Occipital lobe (tissue), 2 donors: ENCODE results near the gene PCDH7. TPM values are rescaled to one million over a fixed set of nuclear protein-coding genes. Genes with fewer than 3 reads are reported as not detected.
A peak's percentile ranks its signal among the peaks of the same experiment; 100 is the strongest.

Experiments
- DNase-seq: peaks from one replicate; lab custom pipeline; 2025; lab: John Stamatoyannopoulos, UW
- total RNA-seq: library from RNA; depleted of rRNA; stranded (reverse); fragments of >200 nt; gene quantifications from one replicate; pipeline ENCODE4 v1.2.3, GENCODE V29; 2014

Gene PCDH7, protein sequence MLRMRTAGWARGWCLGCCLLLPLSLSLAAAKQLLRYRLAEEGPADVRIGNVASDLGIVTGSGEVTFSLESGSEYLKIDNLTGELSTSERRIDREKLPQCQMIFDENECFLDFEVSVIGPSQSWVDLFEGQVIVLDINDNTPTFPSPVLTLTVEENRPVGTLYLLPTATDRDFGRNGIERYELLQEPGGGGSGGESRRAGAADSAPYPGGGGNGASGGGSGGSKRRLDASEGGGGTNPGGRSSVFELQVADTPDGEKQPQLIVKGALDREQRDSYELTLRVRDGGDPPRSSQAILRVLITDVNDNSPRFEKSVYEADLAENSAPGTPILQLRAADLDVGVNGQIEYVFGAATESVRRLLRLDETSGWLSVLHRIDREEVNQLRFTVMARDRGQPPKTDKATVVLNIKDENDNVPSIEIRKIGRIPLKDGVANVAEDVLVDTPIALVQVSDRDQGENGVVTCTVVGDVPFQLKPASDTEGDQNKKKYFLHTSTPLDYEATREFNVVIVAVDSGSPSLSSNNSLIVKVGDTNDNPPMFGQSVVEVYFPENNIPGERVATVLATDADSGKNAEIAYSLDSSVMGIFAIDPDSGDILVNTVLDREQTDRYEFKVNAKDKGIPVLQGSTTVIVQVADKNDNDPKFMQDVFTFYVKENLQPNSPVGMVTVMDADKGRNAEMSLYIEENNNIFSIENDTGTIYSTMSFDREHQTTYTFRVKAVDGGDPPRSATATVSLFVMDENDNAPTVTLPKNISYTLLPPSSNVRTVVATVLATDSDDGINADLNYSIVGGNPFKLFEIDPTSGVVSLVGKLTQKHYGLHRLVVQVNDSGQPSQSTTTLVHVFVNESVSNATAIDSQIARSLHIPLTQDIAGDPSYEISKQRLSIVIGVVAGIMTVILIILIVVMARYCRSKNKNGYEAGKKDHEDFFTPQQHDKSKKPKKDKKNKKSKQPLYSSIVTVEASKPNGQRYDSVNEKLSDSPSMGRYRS (N-terminal part only)
- total RNA-seq = 115 TPM

DNA sequence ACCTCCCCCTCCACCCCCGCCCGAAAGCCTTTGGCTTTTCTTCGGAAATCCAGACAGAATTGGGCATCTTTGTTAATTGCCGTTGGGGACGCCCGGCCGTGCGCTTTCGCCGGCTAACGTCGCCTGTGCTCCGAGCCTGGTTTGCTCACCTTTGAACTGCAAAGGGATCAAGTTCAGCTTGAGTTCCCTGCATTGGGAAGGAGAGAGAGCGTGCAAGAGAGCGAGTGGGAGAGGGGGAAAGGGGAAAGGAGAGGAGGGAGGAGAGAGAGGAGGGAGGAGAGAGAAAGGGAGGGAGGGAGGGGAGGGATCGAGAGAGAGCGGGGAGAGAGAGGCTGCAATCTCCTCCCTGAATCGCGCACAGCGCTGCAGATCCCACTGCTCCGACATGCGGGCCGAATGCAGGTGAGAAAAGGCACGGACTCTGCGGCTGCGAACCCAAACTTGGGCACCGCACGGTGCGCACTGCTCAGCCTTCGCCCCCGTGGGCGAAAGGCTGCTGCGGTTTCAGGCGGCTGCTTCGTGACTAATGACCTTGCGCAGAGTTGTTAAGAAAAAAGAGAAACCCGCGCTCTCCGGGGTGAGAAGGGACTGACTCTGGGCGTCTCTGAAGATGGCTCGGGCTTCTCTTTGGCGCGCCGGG, at the start of gene PCDH7:
PCDH7 (plus strand) TSS at position 349 of the 640 bp plus-strand sequence. CDS start 1,054 bp downstream, outside the sequence.
- DNase-seq = peak; percentile 51

- DNase-seq = no peak
These were observed 48.2 kb upstream of the PCDH7 start for GRCh38 chr4:30671926-30672448.

- DNase-seq = no peak
These were observed 24.0 kb upstream of the PCDH7 start for GRCh38 chr4:30696191-30696590.

DNA sequence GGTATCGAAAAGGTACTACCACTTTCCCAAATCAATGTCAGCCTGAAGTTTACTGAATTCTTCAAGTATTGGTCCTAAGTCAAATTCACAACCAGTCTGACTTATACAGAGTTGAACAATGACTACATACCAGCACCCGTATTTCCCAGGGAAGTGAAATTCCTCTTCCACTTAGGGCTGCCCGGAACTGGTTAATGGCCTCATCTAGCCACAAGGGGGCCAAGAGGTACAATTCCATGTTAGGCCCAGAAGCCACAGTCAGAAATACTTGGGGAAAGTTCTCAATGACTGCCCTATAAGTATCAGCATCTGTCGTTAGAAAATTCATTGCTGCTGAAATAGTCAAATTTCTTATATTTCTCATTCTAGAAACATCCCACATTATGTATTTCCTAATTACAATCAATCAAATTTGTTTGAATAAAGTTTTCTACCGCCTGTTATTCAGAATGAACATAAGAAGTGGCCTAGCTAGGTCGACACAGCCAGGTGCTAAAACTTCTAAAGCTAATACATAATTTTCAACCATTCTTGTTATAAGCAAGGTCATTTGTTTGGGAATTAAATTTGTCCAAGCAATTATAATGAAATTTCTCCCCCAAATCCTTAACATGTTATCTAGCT, 5.6 kb upstream of the PCDH7 start:
- DNase-seq = no peak

DNA sequence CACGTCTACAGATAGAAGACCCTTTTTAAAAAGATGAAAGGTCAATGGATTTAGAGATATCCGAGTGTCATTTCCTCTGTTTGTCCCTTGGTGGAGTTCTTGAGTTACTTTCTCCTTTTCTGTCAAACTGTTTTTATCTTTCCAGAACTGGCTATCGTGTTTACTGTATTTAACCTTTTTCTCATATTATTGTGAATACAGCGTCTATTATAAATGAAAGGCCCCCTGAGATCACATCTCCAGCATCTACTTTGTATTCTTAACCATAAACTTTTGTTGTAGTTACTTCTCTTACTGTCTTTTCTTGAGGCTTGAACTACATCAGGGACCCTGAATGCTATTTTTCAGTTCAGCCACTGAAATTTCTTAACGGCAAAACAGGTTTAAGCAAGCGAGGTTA, 4.0 kb upstream of the PCDH7 start:
- no peak for DNase-seq

GRCh38 chr4:30716681-30717207, 3.4 kb upstream of the PCDH7 start:
- DNase-seq = no peak

- peak; percentile 78 for DNase-seq
These were observed 2.8 kb upstream of the PCDH7 start for GRCh38 chr4:30717208-30718020.

- DNase-seq = peak; percentile 66
These were observed 2.1 kb upstream of the PCDH7 start for GRCh38 chr4:30718021-30718542.

DNA sequence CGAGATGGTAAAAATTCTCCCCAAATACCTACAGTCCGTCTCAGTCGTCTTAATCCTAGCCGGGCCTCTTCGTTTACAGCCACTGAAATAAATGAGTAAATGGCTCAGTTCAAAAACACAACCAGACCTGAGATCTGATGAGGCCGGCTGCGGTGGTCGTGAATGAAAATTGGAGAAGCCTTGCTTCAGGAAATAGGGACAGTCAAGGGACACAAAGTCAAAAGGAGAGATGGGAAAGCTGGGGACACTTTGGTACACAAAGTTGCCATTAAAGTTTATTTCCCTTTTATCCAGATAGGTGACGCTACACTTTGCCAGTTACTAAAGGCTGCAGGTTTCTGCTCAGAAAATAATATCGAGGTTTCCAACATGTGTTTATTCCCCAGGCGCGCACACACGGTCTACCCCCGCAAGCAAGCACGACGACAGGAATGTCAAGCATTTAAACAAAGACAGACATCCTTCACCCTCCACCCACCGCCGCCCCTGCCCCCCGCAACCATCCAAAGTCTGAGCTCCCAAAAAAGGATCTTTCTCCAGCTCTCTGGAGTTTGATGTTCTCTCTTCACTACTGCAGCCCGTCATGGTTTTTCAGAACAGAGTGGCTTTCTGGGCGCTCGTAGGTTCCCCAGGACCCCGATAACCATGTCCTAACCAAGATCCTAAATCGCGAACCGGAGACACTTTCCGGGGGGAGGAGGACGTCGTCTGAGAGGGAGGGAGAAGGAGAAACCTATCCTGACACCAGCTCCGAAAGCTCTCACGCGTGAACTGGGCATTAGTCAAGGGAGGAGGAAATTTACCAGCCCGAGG, 1.3 kb upstream of the PCDH7 start:
- no peak for DNase-seq

- DNase-seq = no peak
These were observed 632 bp upstream of the PCDH7 start for GRCh38 chr4:30719454-30720020.

DNA sequence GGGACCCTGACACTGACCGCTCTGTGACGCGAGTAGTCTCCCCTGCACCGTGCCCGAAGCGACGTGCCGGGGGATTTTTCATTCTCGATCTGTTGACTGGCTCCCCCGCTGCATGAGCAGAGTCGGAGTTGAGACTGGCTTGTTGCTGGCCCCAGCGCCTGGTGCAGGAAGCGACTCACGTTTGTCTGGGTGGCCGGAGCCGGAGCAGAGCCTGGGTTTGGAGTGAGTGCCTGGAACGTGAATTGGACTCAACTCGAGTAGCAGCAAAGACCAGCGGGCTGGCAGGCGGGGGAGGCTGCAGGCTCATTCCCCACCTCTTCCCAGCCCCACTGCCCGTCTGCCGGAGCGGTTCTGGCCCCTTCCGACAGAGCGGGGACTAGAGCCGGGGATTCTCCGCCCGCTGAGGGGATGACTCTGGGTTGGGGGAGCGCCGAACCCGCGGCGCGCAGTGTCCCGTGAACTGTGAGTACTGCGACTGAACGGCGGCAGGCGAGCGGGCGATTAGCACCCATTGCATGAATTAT, 554 bp downstream of the PCDH7 start:
- DNase-seq = no peak

DNA sequence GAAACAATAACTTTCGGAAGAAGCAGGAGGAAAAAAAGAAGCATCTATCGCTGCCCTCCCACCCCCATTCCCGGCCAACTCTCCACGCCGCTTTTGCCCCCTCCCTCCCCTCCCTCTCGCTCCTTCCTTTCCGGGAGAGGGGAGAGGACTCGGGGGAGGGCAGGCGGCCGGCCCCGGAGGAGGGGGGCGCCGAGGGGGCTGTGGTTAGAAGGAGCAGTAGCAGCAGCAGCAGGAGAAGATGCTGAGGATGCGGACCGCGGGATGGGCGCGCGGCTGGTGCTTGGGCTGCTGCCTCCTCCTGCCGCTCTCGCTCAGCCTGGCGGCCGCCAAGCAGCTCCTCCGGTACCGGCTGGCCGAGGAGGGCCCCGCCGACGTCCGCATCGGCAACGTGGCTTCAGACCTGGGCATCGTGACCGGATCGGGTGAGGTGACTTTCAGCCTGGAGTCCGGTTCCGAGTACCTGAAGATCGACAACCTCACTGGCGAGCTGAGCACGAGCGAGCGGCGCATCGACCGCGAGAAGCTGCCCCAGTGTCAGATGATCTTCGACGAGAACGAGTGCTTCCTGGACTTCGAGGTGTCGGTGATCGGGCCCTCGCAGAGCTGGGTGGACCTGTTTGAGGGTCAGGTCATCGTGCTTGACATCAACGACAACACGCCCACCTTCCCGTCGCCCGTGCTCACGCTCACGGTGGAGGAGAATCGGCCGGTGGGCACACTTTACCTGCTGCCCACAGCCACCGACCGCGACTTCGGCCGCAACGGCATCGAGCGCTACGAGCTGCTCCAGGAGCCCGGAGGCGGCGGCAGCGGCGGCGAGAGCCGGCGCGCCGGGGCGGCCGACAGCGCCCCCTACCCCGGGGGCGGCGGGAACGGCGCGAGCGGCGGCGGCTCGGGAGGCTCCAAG, 1.3 kb downstream of the PCDH7 start:
- no peak for DNase-seq

DNA sequence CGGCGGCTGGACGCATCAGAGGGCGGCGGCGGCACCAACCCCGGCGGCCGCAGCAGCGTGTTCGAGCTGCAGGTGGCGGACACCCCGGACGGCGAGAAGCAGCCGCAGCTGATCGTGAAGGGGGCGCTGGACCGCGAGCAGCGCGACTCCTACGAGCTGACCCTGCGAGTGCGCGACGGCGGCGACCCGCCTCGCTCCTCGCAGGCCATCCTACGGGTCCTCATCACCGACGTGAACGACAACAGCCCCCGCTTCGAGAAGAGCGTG, 1.9 kb downstream of the PCDH7 start:
- no peak for DNase-seq

- DNase-seq = no peak
These were observed 2.4 kb downstream of the PCDH7 start for GRCh38 chr4:30722359-30723200.

- no peak for DNase-seq
These were observed 3.2 kb downstream of the PCDH7 start for GRCh38 chr4:30723201-30723955.

GRCh38 chr4:30724247-30724646, 4.1 kb downstream of the PCDH7 start:
- DNase-seq = no peak
